LNCAP (cell line): ENCODE results near the gene TOP2A.

Experiments used
- CTCF ChIP-seq: fragments of 450-650 bp; IDR thresholded peaks from 2 replicates; pipeline ENCODE4 v1.5.1; 2017; ENCODE audit warnings: mild to moderate bottlenecking

Gene TOP2A

GRCh38 chr17:40343219-40344119 lies 74.2 kb downstream of the TOP2A start:
- no peak for TF ChIP-seq CTCF

- TF ChIP-seq CTCF: no peak
These were observed 75.0 kb downstream of the TOP2A start for GRCh38 chr17:40342504-40343218.

- TF ChIP-seq CTCF: no peak
These were observed 75.7 kb downstream of the TOP2A start for GRCh38 chr17:40341808-40342503.

GRCh38 chr17:40340880-40341807 lies 76.6 kb downstream of the TOP2A start:
- no peak for TF ChIP-seq CTCF

- TF ChIP-seq CTCF: no peak
These were observed 77.4 kb downstream of the TOP2A start for GRCh38 chr17:40340327-40340726.

- no peak for TF ChIP-seq CTCF
These were observed 78.6 kb downstream of the TOP2A start for GRCh38 chr17:40338941-40339649.
